Pancreas (tissue), 10 donors: ENCODE data around the gene LIMK2. TPM values are rescaled to one million over a fixed set of nuclear protein-coding genes. Genes with fewer than 3 reads are reported as not detected.
A peak's percentile ranks its signal among the peaks of the same experiment; 100 is the strongest.

ENCODE experiments used
- ATAC-seq, 4 donors: fragments of 200-7000 bp; cut with Tn5 transposase; one replicate each; pipeline versions ENCODE4 v1.8.0 to v1.9.1; 2020; ENCODE audit warnings: mild to moderate bottlenecking in 4 of 4, moderate library complexity in 4 of 4
- DNase-seq, 6 donors: peaks; one replicate each; pipeline ENCODE4 v3.0.0-alpha.2; 2020
- FAIRE-seq: peaks from 2 replicates; lab custom pipeline; 2012; peaks lifted over from hg19 to GRCh38; lab: Jason Lieb, UNC
- H3K27ac ChIP-seq, 4 donors: fragments of 200-600 bp; sonication (generic); 1 replicate in 3 of 4; 2 replicates in 1 of 4; pipeline versions ENCODE4 v1.5.0 to v1.8.0; 2020
- H3K27me3 ChIP-seq, 4 donors: fragments of 200-600 bp; one replicate each; pipeline ENCODE4 v1.8.0; 2021
- H3K36me3 ChIP-seq, 3 donors: fragments of 200-600 bp; sonication (generic) in 1 of 3; one replicate each; pipeline versions ENCODE4 v1.5.0 to v1.8.0; 2020 to 2021
- H3K4me1 ChIP-seq, 3 donors: fragments of 200-600 bp; one replicate each; pipeline ENCODE4 v1.8.0; 2021
- H3K4me3 ChIP-seq, 4 donors: fragments of 200-600 bp; sonication (generic) in 2 of 4; one replicate each; pipeline versions ENCODE4 v1.5.0 to v1.8.0; 2020 to 2021
- H3K9me3 ChIP-seq, 4 donors: fragments of 200-600 bp; one replicate each; pipeline ENCODE4 v1.8.0; 2021
- CTCF ChIP-seq, 4 donors: fragments of 200-600 bp; sonication (generic) in 3 of 4; IDR thresholded peaks; one replicate each; pipeline versions ENCODE4 v1.5.0 to v1.8.0; 2021; ENCODE audit warnings: antibody characterized with exemption in 4 of 4
- WGBS, 2 donors: extraction: QIAGEN DNeasy Blood & Tissue Kit; methylation state at CpG; one replicate each; pipeline ENCODE4 v1.1.7; 2013; 5-methylcytosine and 5-hydroxymethylcytosine counted together
- intact Hi-C, 3 donors: fragments of 100-400 bp; cut with DNase I; formaldehyde crosslinking; loops; one replicate each; pipeline versions ENCODE4 v1.11.1 to v1.14.2; 2022
- polyA plus RNA-seq, 2 donors: library from polyadenylated mRNA; stranded (reverse); fragments of 200-250 nt; gene quantifications; one replicate each; pipeline ENCODE4 v1.2.3, GENCODE V29; 2013
- total RNA-seq, 6 donors: library from RNA; stranded (reverse); fragmentation: NEBNext Ultra II Directional in 4 of 6; extraction: Animal tissue kit (Norgen Biotek cat#: 25700) in 4 of 6; gene quantifications; one replicate each; pipeline versions ENCODE4 v1.2.1 to v1.2.4, GENCODE V29; 2021 to 2023
- donor health status: healthy with polysubstance abuse.
- donor health status: DM: no; HTN: no; CAD: no; lungs with moderate emphysema.
- donor health status: DM: no; HTN: no; CAD: no.
- donor health status: control.
- donor health status: control.
- donor health status: Bipolar disorder and iron deficiency.
- donor health status: DM: yes; HTN: yes; CAD: no.
- donor health status: DM: no; HTN: no; CAD: no.
- donor health status: DM: no; HTN: no; CAD: no.
- donor health status: DM: yes; HTN: yes; CAD: no.

LIMK2 gene
- total and polyA plus RNA-seq, 8 donors = 20.5 to 34.9 (median 25.1) TPM

GRCh38 chr22:31177420-31178162, 34.5 kb upstream of the LIMK2 start:
- Histone ChIP-seq H3K27me3 (no peaks in the 10 kb centered on the region), H3K27ac (no peak overlapping the region), H3K9me3 (no peaks in the 10 kb centered on the region), H3K4me3 (no peak overlapping the region), H3K4me1 (no peaks in the 10 kb centered on the region), H3K36me3 (no peaks in the 10 kb centered on the region)
- intact Hi-C loops = no loop called here
- WGBS, 2 donors = 89% methylated on average over 6 of the region's 6 CpGs
- ATAC-seq = peak in 1 of 4 donors; percentile 25
- no peak for DNase-seq
- TF ChIP-seq CTCF (IDR thresholded peaks at IDR 0.05) = no peak
- FAIRE-seq = no peak

GRCh38 chr22:31178859-31179258, 33.2 kb upstream of the LIMK2 start:
- H3K9me3 ChIP-seq = no peaks in the 10 kb centered on the region
- DNase-seq (no peak), ATAC-seq (no peak), FAIRE-seq (no peak)
- 99% methylated on average over 2 of the region's 2 CpGs for WGBS, 2 donors
- TF ChIP-seq CTCF (IDR thresholded peaks at IDR 0.05) = no peak
- H3K27ac ChIP-seq = no peak overlapping the region
- intact Hi-C loops = no loop called here
- H3K36me3 ChIP-seq = no peaks in the 10 kb centered on the region
- H3K27me3 ChIP-seq = no peaks in the 10 kb centered on the region
- H3K4me1 ChIP-seq = no peaks in the 10 kb centered on the region
- H3K4me3 ChIP-seq = no peak overlapping the region

GRCh38 chr22:31179345-31179744, 32.8 kb upstream of the LIMK2 start:
- no peak for DNase-seq
- H3K4me1 ChIP-seq = no peaks in the 10 kb centered on the region
- no peaks in the 10 kb centered on the region for H3K27me3 ChIP-seq
- H3K36me3 ChIP-seq = no peaks in the 10 kb centered on the region
- 16 to 29% methylated on average over 1 of the region's 1 CpG for WGBS, 2 donors
- ATAC-seq = peak in 3 of 4 donors; percentile 29 to 73 (median 72)
- H3K9me3 ChIP-seq = no peaks in the 10 kb centered on the region
- no peak for TF ChIP-seq CTCF (IDR thresholded peaks at IDR 0.05)
- intact Hi-C loops = no loop called here
- no peak for FAIRE-seq
- H3K27ac ChIP-seq = no peak overlapping the region
- H3K4me3 ChIP-seq = no peak overlapping the region

- intact Hi-C loops = no loop called here
- ATAC-seq (no peak), DNase-seq (peak in 1 of 6 donors; percentile 61), FAIRE-seq (no peak)
- no peak overlapping the region for H3K27ac ChIP-seq
- 95 to 96% methylated on average over 23 to 30 of the region's 30 CpGs for WGBS, 2 donors
- H3K4me3 ChIP-seq = no peak overlapping the region
- H3K27me3 ChIP-seq = no peaks in the 10 kb centered on the region
- TF ChIP-seq CTCF (IDR thresholded peaks at IDR 0.05) = no peak
- no peaks in the 10 kb centered on the region for H3K4me1 ChIP-seq
- no peaks in the 10 kb centered on the region for H3K36me3 ChIP-seq
- no peaks in the 10 kb centered on the region for H3K9me3 ChIP-seq
These were observed 28.1 kb upstream of the LIMK2 start for GRCh38 chr22:31184015-31184414.

- intact Hi-C loops = no loop called here
- no peak overlapping the region for H3K4me3 ChIP-seq
- DNase-seq = no peak
- no peaks in the 10 kb centered on the region for H3K4me1 ChIP-seq
- ATAC-seq = no peak
- no peaks in the 10 kb centered on the region for H3K9me3 ChIP-seq
- no peaks in the 10 kb centered on the region for H3K27me3 ChIP-seq
- H3K27ac ChIP-seq = no peak overlapping the region
- FAIRE-seq = no peak
- 97% methylated on average over 5 of the region's 5 CpGs for WGBS, 2 donors
- no peaks in the 10 kb centered on the region for H3K36me3 ChIP-seq
- no peak for TF ChIP-seq CTCF (IDR thresholded peaks at IDR 0.05)
These were observed 27.0 kb upstream of the LIMK2 start for GRCh38 chr22:31185056-31185455.
